WTC11 (cell line): Measurements from ENCODE around the gene UBE2E1. TPM values are rescaled to one million over a fixed set of nuclear protein-coding genes. Genes with fewer than 3 reads are reported as not detected.
A peak's percentile ranks its signal among the peaks of the same experiment; 100 is the strongest.

Experiments
- ATAC-seq: fragments of 200-7000 bp; cut with Tn5 transposase; 2 replicates; pipeline ENCODE4 v1.10.0; 2021; ENCODE audit warnings: mild to moderate bottlenecking, moderate library complexity
- CTCF ChIA-PET: fragments of 300-600 bp; sonication (Branson Sonifier 250); formaldehyde crosslinking; loops from one replicate; lab custom pipeline; 2021; ENCODE audit warnings: antibody characterized with exemption; lab: Charles Lee
- POLR2A ChIA-PET: fragments of 350-600 bp; sonication (Branson Sonifier 250); formaldehyde crosslinking; loops from one replicate; lab custom pipeline; 2021; ENCODE audit warnings: antibody characterized with exemption; lab: Charles Lee
- DNase-seq: peaks from one replicate; pipeline ENCODE4 v3.0.0; 2021; ENCODE audit warnings: low spot score
- H3K27ac Mint-ChIP-seq: 2 replicates; pipeline ENCODE4 v1.8.0; 2021; ENCODE audit warnings: mixed read lengths
- H3K27me3 Mint-ChIP-seq: 2 replicates; pipeline ENCODE4 v1.8.0; 2021; ENCODE audit warnings: low read depth, mild to moderate bottlenecking, moderate library complexity, mixed read lengths
- H3K36me3 Mint-ChIP-seq: 2 replicates; pipeline ENCODE4 v1.8.0; 2021; ENCODE audit warnings: mixed read lengths
- H3K4me1 Mint-ChIP-seq: 2 replicates; pipeline ENCODE4 v1.8.0; 2022; ENCODE audit warnings: mixed read lengths
- H3K4me3 Mint-ChIP-seq: 2 replicates; pipeline ENCODE4 v1.8.0; 2021; ENCODE audit warnings: mild to moderate bottlenecking, moderate library complexity, mixed read lengths
- H3K9me3 Mint-ChIP-seq: 2 replicates; pipeline ENCODE4 v1.8.0; 2021; ENCODE audit warnings: mixed read lengths
- ARID4B ChIP-seq: sonication (generic); formaldehyde crosslinking; IDR thresholded peaks from 2 replicates; pipeline ENCODE4 v1.8.0; 2023; ENCODE audit warnings: missing genetic modification reagents, mild to moderate bottlenecking, borderline replicate concordance
- CTCF ChIP-seq: fragments of 200-600 bp; IDR thresholded peaks from 2 replicates; pipeline ENCODE4 v1.8.0; 2022; ENCODE audit warnings: antibody characterized with exemption
- FOXK1 ChIP-seq: sonication (generic); formaldehyde crosslinking; IDR thresholded peaks from 2 replicates; pipeline ENCODE4 v1.8.0; 2022; ENCODE audit warnings: mild to moderate bottlenecking, moderate library complexity, missing genetic modification reagents
- GABPB1 ChIP-seq: sonication (generic); formaldehyde crosslinking; IDR thresholded peaks from 2 replicates; pipeline ENCODE4 v1.8.1; 2023; ENCODE audit warnings: mild to moderate bottlenecking, missing genetic modification reagents
- GRHL2 ChIP-seq: fragments of 250-450 bp; sonication (Bioruptor Pico); IDR thresholded peaks from 2 replicates; pipeline ENCODE4 v1.8.0; 2022; ENCODE audit warnings: mild to moderate bottlenecking, moderate library complexity; ENCODE audit not compliant: insufficient replicate concordance, severe bottlenecking
- MXD4 ChIP-seq: fragments of 250-450 bp; sonication (Bioruptor Pico); IDR thresholded peaks from 2 replicates; pipeline ENCODE4 v1.8.0; 2021; ENCODE audit warnings: mild to moderate bottlenecking, moderate library complexity, borderline replicate concordance
- NFATC4 ChIP-seq: fragments of 250-450 bp; sonication (Bioruptor Pico); IDR thresholded peaks from 2 replicates; pipeline ENCODE4 v1.9.0; 2021; ENCODE audit warnings: mild to moderate bottlenecking
- NFE2L1 ChIP-seq: sonication (generic); formaldehyde crosslinking; IDR thresholded peaks from 2 replicates; pipeline ENCODE4 v1.8.1; 2023; ENCODE audit warnings: missing genetic modification reagents
- TEAD4 ChIP-seq: sonication (generic); formaldehyde crosslinking; IDR thresholded peaks from 2 replicates; pipeline ENCODE4 v1.8.0; 2022; ENCODE audit warnings: mild to moderate bottlenecking, missing genetic modification reagents
- TP53 ChIP-seq: sonication (generic); formaldehyde crosslinking; IDR thresholded peaks from 2 replicates; pipeline ENCODE4 v1.8.1; 2023; ENCODE audit warnings: mild to moderate bottlenecking, missing genetic modification reagents
- ZNF219 ChIP-seq: sonication (generic); formaldehyde crosslinking; IDR thresholded peaks from 2 replicates; pipeline ENCODE4 v1.8.0; 2023; ENCODE audit warnings: missing genetic modification reagents, mild to moderate bottlenecking, borderline replicate concordance
- ZNF232 ChIP-seq: sonication (generic); formaldehyde crosslinking; IDR thresholded peaks from 2 replicates; pipeline ENCODE4 v1.8.0; 2022; ENCODE audit warnings: mild to moderate bottlenecking, missing genetic modification reagents
- total RNA-seq: library from RNA; stranded (reverse); gene quantifications from 3 replicates; pipeline ENCODE4 v1.2.3, GENCODE V29; 2021
- TF ChIP-seq, protein P1 (sequence below): sonication (generic); formaldehyde crosslinking; IDR thresholded peaks from 2 replicates; pipeline ENCODE4 v1.8.0; 2022; ENCODE audit warnings: mild to moderate bottlenecking, missing genetic modification reagents
- TF ChIP-seq, protein P2 (sequence below): fragments of 250-450 bp; sonication (Bioruptor Pico); IDR thresholded peaks from 2 replicates; pipeline ENCODE4 v1.9.0; 2021; ENCODE audit warnings: mild to moderate bottlenecking
- TF ChIP-seq, protein P3 (sequence below): sonication (generic); formaldehyde crosslinking; IDR thresholded peaks from 2 replicates; pipeline ENCODE4 v1.8.0; 2022; ENCODE audit warnings: missing genetic modification reagents
- TF ChIP-seq, protein P4 (sequence below): sonication (generic); formaldehyde crosslinking; IDR thresholded peaks from 2 replicates; pipeline ENCODE4 v1.8.1; 2023; ENCODE audit warnings: mild to moderate bottlenecking, missing genetic modification reagents, moderate library complexity

Gene UBE2E1
- total RNA-seq, 1 experiment from 2014 or later: 121 TPM

GRCh38 chr3:23864931-23865330, 59.2 kb downstream of the UBE2E1 start:
- H3K36me3 Mint-ChIP-seq: peaks cover 6% of the 10 kb centered on the region
- H3K27me3 Mint-ChIP-seq: no peaks in the 10 kb centered on the region
- ChIA-PET POLR2A (no interaction called here), CTCF (interaction anchor here (3.0 kb wide), 1 partner anchor 30 kb away, joined by 17 read pairs; no protein-coding TSS in a partner anchor)
- ATAC-seq (no peak), DNase-seq (no peak)
- H3K4me3 Mint-ChIP-seq: no peak overlapping the region
- no peaks in the 10 kb centered on the region; the same call in 1 of the 2 replicates for H3K9me3 Mint-ChIP-seq
- H3K27ac Mint-ChIP-seq: peak overlapping the region; percentile 88
- H3K4me1 Mint-ChIP-seq: peaks cover 47% of the 10 kb centered on the region
- TF ChIP-seq ZNF232 (CRISPR knock-in tag) (no peak), TEAD4 (CRISPR knock-in tag) (no peak), MXD4 (no peak), CTCF (no peak), NFE2L1 (no peak), TP53 (CRISPR knock-in tag) (no peak), ARID4B (CRISPR knock-in tag) (no peak), FOXK1 (no peak), GABPB1 (no peak), GRHL2 (no peak), ZNF219 (CRISPR knock-in tag) (no peak), NFATC4 (CRISPR knock-in tag) (no peak)
- TF ChIP-seq, protein P1, sequence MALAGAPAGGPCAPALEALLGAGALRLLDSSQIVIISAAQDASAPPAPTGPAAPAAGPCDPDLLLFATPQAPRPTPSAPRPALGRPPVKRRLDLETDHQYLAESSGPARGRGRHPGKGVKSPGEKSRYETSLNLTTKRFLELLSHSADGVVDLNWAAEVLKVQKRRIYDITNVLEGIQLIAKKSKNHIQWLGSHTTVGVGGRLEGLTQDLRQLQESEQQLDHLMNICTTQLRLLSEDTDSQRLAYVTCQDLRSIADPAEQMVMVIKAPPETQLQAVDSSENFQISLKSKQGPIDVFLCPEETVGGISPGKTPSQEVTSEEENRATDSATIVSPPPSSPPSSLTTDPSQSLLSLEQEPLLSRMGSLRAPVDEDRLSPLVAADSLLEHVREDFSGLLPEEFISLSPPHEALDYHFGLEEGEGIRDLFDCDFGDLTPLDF (CRISPR knock-in tag): no peak
- TF ChIP-seq, protein P2, sequence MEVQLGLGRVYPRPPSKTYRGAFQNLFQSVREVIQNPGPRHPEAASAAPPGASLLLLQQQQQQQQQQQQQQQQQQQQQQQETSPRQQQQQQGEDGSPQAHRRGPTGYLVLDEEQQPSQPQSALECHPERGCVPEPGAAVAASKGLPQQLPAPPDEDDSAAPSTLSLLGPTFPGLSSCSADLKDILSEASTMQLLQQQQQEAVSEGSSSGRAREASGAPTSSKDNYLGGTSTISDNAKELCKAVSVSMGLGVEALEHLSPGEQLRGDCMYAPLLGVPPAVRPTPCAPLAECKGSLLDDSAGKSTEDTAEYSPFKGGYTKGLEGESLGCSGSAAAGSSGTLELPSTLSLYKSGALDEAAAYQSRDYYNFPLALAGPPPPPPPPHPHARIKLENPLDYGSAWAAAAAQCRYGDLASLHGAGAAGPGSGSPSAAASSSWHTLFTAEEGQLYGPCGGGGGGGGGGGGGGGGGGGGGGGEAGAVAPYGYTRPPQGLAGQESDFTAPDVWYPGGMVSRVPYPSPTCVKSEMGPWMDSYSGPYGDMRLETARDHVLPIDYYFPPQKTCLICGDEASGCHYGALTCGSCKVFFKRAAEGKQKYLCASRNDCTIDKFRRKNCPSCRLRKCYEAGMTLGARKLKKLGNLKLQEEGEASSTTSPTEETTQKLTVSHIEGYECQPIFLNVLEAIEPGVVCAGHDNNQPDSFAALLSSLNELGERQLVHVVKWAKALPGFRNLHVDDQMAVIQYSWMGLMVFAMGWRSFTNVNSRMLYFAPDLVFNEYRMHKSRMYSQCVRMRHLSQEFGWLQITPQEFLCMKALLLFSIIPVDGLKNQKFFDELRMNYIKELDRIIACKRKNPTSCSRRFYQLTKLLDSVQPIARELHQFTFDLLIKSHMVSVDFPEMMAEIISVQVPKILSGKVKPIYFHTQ (CRISPR knock-in tag): no peak
- TF ChIP-seq, protein P3, sequence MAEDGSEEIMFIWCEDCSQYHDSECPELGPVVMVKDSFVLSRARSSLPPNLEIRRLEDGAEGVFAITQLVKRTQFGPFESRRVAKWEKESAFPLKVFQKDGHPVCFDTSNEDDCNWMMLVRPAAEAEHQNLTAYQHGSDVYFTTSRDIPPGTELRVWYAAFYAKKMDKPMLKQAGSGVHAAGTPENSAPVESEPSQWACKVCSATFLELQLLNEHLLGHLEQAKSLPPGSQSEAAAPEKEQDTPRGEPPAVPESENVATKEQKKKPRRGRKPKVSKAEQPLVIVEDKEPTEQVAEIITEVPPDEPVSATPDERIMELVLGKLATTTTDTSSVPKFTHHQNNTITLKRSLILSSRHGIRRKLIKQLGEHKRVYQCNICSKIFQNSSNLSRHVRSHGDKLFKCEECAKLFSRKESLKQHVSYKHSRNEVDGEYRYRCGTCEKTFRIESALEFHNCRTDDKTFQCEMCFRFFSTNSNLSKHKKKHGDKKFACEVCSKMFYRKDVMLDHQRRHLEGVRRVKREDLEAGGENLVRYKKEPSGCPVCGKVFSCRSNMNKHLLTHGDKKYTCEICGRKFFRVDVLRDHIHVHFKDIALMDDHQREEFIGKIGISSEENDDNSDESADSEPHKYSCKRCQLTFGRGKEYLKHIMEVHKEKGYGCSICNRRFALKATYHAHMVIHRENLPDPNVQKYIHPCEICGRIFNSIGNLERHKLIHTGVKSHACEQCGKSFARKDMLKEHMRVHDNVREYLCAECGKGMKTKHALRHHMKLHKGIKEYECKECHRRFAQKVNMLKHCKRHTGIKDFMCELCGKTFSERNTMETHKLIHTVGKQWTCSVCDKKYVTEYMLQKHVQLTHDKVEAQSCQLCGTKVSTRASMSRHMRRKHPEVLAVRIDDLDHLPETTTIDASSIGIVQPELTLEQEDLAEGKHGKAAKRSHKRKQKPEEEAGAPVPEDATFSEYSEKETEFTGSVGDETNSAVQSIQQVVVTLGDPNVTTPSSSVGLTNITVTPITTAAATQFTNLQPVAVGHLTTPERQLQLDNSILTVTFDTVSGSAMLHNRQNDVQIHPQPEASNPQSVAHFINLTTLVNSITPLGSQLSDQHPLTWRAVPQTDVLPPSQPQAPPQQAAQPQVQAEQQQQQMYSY: no peak
- TF ChIP-seq, protein P4, sequence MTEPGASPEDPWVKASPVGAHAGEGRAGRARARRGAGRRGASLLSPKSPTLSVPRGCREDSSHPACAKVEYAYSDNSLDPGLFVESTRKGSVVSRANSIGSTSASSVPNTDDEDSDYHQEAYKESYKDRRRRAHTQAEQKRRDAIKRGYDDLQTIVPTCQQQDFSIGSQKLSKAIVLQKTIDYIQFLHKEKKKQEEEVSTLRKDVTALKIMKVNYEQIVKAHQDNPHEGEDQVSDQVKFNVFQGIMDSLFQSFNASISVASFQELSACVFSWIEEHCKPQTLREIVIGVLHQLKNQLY (CRISPR knock-in tag): no peak
